ENCODE results near the gene KCNG4.

Gene KCNG4

GRCh38 chr16:84199097-84199496 is 40.7 kb downstream of the KCNG4 start:
- TF ChIP-seq CTCF (IDR thresholded peaks at IDR 0.05) = no peak
- Histone ChIP-seq H3K4me1 (no peaks in the 10 kb centered on the region), H3K27me3 (peaks cover 0 to 36% of the 10 kb centered on the region in 2 donors), H3K9me3 (no peaks in the 10 kb centered on the region), H3K36me3 (no peaks in the 10 kb centered on the region), H3K4me3 (no peak overlapping the region), H3K27ac (no peak overlapping the region)
- intact Hi-C loops (cut with DNase I; ENCODE audit: low total_unique reads) = no loop called here
- no peak for DNase-seq

- TF ChIP-seq CTCF (IDR thresholded peaks at IDR 0.05) = no peak
- no peaks in the 10 kb centered on the region for H3K36me3 ChIP-seq
- H3K4me3 ChIP-seq = no peak overlapping the region
- DNase-seq = no peak
- intact Hi-C loops (cut with DNase I; ENCODE audit: low total_unique reads) = no loop called here
- H3K27ac ChIP-seq = no peak overlapping the region
- H3K9me3 ChIP-seq = no peaks in the 10 kb centered on the region
- peaks cover 0 to 36% of the 10 kb centered on the region in 2 donors for H3K27me3 ChIP-seq
- H3K4me1 ChIP-seq = no peaks in the 10 kb centered on the region
These were observed 41.4 kb downstream of the KCNG4 start for GRCh38 chr16:84198401-84198800.

GRCh38 chr16:84197466-84198128 is 42.2 kb downstream of the KCNG4 start:
- H3K4me3 ChIP-seq = no peak overlapping the region
- no peaks in the 10 kb centered on the region for H3K36me3 ChIP-seq
- no peak overlapping the region for H3K27ac ChIP-seq
- peaks cover 0 to 34% of the 10 kb centered on the region in 2 donors for H3K27me3 ChIP-seq
- no peak for DNase-seq
- no peaks in the 10 kb centered on the region for H3K9me3 ChIP-seq
- intact Hi-C loops (cut with DNase I; ENCODE audit: low total_unique reads) = no loop called here
- TF ChIP-seq CTCF (IDR thresholded peaks at IDR 0.05) = no peak
- H3K4me1 ChIP-seq = no peaks in the 10 kb centered on the region

- H3K36me3 ChIP-seq = no peaks in the 10 kb centered on the region
- H3K27ac ChIP-seq = no peak overlapping the region
- H3K4me1 ChIP-seq = no peaks in the 10 kb centered on the region
- no peaks in the 10 kb centered on the region for H3K9me3 ChIP-seq
- no peak for DNase-seq
- peaks cover 0 to 34% of the 10 kb centered on the region in 2 donors for H3K27me3 ChIP-seq
- no peak for TF ChIP-seq CTCF (IDR thresholded peaks at IDR 0.05)
- no peak overlapping the region for H3K4me3 ChIP-seq
- intact Hi-C loops (cut with DNase I; ENCODE audit: low total_unique reads) = no loop called here
These were observed 43.0 kb downstream of the KCNG4 start for GRCh38 chr16:84196727-84197394.

- intact Hi-C loops (cut with DNase I; ENCODE audit: low total_unique reads) = no loop called here
- no peak for DNase-seq
- H3K27ac ChIP-seq = no peak overlapping the region
These were observed 43.7 kb downstream of the KCNG4 start for GRCh38 chr16:84196101-84196500.

More at GRCh38 chr16:84196101-84196500, 43.7 kb downstream of the KCNG4 start:
- peaks cover 0 to 34% of the 10 kb centered on the region in 2 donors for H3K27me3 ChIP-seq
- no peaks in the 10 kb centered on the region for H3K9me3 ChIP-seq
- H3K36me3 ChIP-seq = no peaks in the 10 kb centered on the region
- H3K4me1 ChIP-seq = no peaks in the 10 kb centered on the region
- TF ChIP-seq CTCF (IDR thresholded peaks at IDR 0.05) = no peak
- H3K4me3 ChIP-seq = no peak overlapping the region

All from tibial artery (tissue), 4 donors.